ENCODE results near the gene MRPS10. TPM values are rescaled to one million over a fixed set of nuclear protein-coding genes. Genes with fewer than 3 reads are reported as not detected.

Gene MRPS10
- polyA plus RNA-seq, 3 donors, result 9.2 to 33.0 (median 31.4) TPM

GRCh38 chr6:42249279-42249678, 31.6 kb upstream of the MRPS10 start:
- H3K27ac Mint-ChIP-seq, result peak overlapping the region in 3 of 7 donors; percentile 1 to 48 (median 15)
- intact Hi-C loops (cut with micrococcal nuclease), result no loop called here
- no peak overlapping the region for H3K4me3 Mint-ChIP-seq
- no peak for TF ChIP-seq CTCF (IDR thresholded peaks at IDR 0.05)
- H3K9me3 ChIP-seq (replicated peaks in 1 of 2; ENCODE audit: control insufficient read depth in 1 of 2, insufficient read depth in 1 of 2, low read length in 2 of 2), result no peaks in the 10 kb centered on the region
- no peak overlapping the region for H3K4me3 ChIP-seq (replicated peaks in 1 of 3; ENCODE audit: low read depth in 2 of 3, low read length in 3 of 3)
- peaks cover 70 to 94% of the 10 kb centered on the region in 2 donors for H3K36me3 Mint-ChIP-seq
- H3K9ac ChIP-seq (ENCODE audit: insufficient read depth, low read length, poor library complexity, severe bottlenecking), result no peak overlapping the region
- no peaks in the 10 kb centered on the region for H3K27me3 ChIP-seq (ENCODE audit: control insufficient read depth in 2 of 2, insufficient read depth in 2 of 2, low read length in 2 of 2)
- peaks cover 80 to 97% of the 10 kb centered on the region in 2 donors for H3K36me3 ChIP-seq (replicated peaks in 1 of 2; ENCODE audit: control insufficient read depth in 1 of 2, insufficient read depth in 2 of 2, low read length in 2 of 2)
- WGBS (ENCODE audit: insufficient coverage), result 14% methylated on average over 1 of the region's 3 CpGs
- peak overlapping the region in 1 of 2 donors; percentile 10 for H3K27ac ChIP-seq (ENCODE audit: low read depth in 1 of 2, low read length in 2 of 2)
- H3K27me3 Mint-ChIP-seq (ENCODE audit: low read depth in 3 of 3), result peaks cover 0 to 1% (median 0%) of the 10 kb centered on the region in 3 donors
- no peaks in the 10 kb centered on the region for H3K4me1 ChIP-seq (ENCODE audit: control insufficient read depth in 1 of 2, insufficient read depth in 2 of 2, low read length in 2 of 2)
- DNase-seq, result no peak
- no peaks in the 10 kb centered on the region for H3K79me2 ChIP-seq (ENCODE audit: insufficient read depth, low read length)
- H3K4me1 Mint-ChIP-seq, result peaks cover 10% of the 10 kb centered on the region
- H3K4me2 ChIP-seq (replicated peaks; ENCODE audit: extremely low read depth, low read length, poor library complexity, severe bottlenecking), result no peak overlapping the region
- no peak overlapping the region for H2AFZ ChIP-seq (ENCODE audit: insufficient read depth, low read depth, low read length, poor library complexity, severe bottlenecking)
- no peaks in the 10 kb centered on the region for H4K20me1 ChIP-seq (ENCODE audit: insufficient read depth, low read length)
- no peaks in the 10 kb centered on the region for H3K9me3 Mint-ChIP-seq

GRCh38 chr6:42243046-42243445, 25.4 kb upstream of the MRPS10 start:
- WGBS (ENCODE audit: insufficient coverage), result 100% methylated on average over 9 of the region's 11 CpGs
- Histone ChIP-seq H2AFZ (ENCODE audit: insufficient read depth, low read depth, low read length, poor library complexity, severe bottlenecking) (no peak overlapping the region), H3K27me3 (ENCODE audit: control insufficient read depth in 2 of 2, insufficient read depth in 2 of 2, low read length in 2 of 2) (no peaks in the 10 kb centered on the region), H3K9me3 (replicated peaks in 1 of 2; ENCODE audit: control insufficient read depth in 1 of 2, insufficient read depth in 1 of 2, low read length in 2 of 2) (no peaks in the 10 kb centered on the region), H3K27ac (ENCODE audit: low read depth in 1 of 2, low read length in 2 of 2) (no peak overlapping the region), H3K4me3 (replicated peaks in 1 of 3; ENCODE audit: low read depth in 2 of 3, low read length in 3 of 3) (no peak overlapping the region), H3K9ac (ENCODE audit: insufficient read depth, low read length, poor library complexity, severe bottlenecking) (no peak overlapping the region), H3K36me3 (replicated peaks in 1 of 2; ENCODE audit: control insufficient read depth in 1 of 2, insufficient read depth in 2 of 2, low read length in 2 of 2) (peaks cover 73 to 97% of the 10 kb centered on the region in 2 donors), H4K20me1 (ENCODE audit: insufficient read depth, low read length) (no peaks in the 10 kb centered on the region), H3K4me2 (replicated peaks; ENCODE audit: extremely low read depth, low read length, poor library complexity, severe bottlenecking) (no peak overlapping the region), H3K4me1 (ENCODE audit: control insufficient read depth in 1 of 2, insufficient read depth in 2 of 2, low read length in 2 of 2) (no peaks in the 10 kb centered on the region), H3K79me2 (ENCODE audit: insufficient read depth, low read length) (no peaks in the 10 kb centered on the region)
- DNase-seq, result no peak
- TF ChIP-seq CTCF (IDR thresholded peaks at IDR 0.05), result no peak
- Mint-ChIP-seq H3K27ac (no peak overlapping the region), H3K4me3 (no peak overlapping the region), H3K4me1 (no peaks in the 10 kb centered on the region), H3K27me3 (ENCODE audit: low read depth in 3 of 3) (peaks cover 0 to 2% (median 0%) of the 10 kb centered on the region in 3 donors), H3K9me3 (no peaks in the 10 kb centered on the region), H3K36me3 (peaks cover 62 to 90% of the 10 kb centered on the region in 2 donors)
- intact Hi-C loops (cut with micrococcal nuclease), result no loop called here
